ENCODE data around the gene KRT39. TPM values are rescaled to one million over a fixed set of nuclear protein-coding genes. Genes with fewer than 3 reads are reported as not detected.

The KRT39 gene
- total and polyA plus RNA-seq, 2 donors from 2014 or later, result not detected

GRCh38 chr17:40958086-40958953, 8.4 kb downstream of the KRT39 start:
- FAIRE-seq, result no peak
- Histone ChIP-seq H3K27ac (ENCODE audit: low read depth in 2 of 2, low read length in 2 of 2) (no peak overlapping the region), H3K27me3 (ENCODE audit: control insufficient read depth, insufficient read depth, low read length) (no peaks in the 10 kb centered on the region), H3K9me3 (ENCODE audit: control insufficient read depth in 2 of 3, insufficient read depth in 1 of 3, low read length in 3 of 3) (no peaks in the 10 kb centered on the region), H3K4me3 (ENCODE audit: low read length in 3 of 3) (no peak overlapping the region), H3K36me3 (ENCODE audit: control insufficient read depth in 2 of 3, insufficient read depth in 3 of 3, low read length in 3 of 3) (no peaks in the 10 kb centered on the region), H3K4me1 (ENCODE audit: control insufficient read depth in 2 of 3, insufficient read depth in 2 of 3, low read depth in 1 of 3, low read length in 3 of 3) (peaks cover 0 to 6% (median 0%) of the 10 kb centered on the region in 3 donors), H3K9ac (ENCODE audit: low read length in 3 of 3) (no peak overlapping the region)
- DNase-seq, result peak in 1 of 5 donors; percentile 47
- no peak for TF ChIP-seq CTCF (IDR thresholded peaks at IDR 0.05; ENCODE audit: borderline replicate concordance, extremely low read depth, insufficient read depth)
- intact Hi-C loops (cut with DNase I), result no loop called here

DNA sequence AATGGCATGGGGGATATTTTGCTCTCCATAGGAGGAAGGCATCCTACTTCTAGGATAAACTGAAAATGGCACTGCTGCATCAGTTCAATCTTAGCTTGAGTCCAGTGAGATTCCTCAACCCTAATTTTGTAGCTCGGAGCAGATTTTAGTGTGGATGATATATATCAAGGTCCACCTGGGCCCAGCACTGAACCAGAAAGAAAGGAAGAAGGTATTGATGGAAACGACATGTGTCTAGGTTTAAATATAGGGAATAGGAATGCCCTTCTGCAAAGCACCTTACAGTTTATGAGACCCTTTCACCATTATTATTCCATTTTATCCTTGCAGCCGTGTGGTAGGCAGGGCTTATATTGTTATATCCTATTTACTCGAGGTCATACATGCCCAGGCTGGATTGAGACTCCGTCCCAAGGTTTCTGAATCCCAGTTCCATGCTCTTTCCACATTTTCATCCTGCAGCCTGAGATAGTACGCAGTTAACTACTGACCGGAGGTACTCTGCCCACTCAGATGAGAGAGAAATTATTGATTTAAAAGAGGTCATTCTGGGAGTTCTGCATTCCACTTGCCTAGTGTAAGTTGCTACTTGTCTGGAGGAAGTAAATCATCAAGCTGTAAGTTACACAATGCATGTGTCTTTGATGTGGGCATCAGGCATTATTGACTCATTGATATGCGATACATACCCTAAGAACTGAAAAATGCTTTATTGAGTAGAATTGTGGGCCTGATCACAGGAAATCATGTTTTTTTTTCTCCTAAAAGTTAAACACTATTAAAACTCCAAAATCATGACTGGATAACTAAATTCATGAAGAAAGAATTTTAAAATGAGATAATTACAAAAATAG, 10.1 kb downstream of the KRT39 start:
- Histone ChIP-seq H3K4me1 (ENCODE audit: control insufficient read depth in 2 of 3, insufficient read depth in 2 of 3, low read depth in 1 of 3, low read length in 3 of 3) (peaks cover 0 to 6% (median 0%) of the 10 kb centered on the region in 3 donors), H3K9ac (ENCODE audit: low read length in 3 of 3) (no peak overlapping the region), H3K36me3 (ENCODE audit: control insufficient read depth in 2 of 3, insufficient read depth in 3 of 3, low read length in 3 of 3) (no peaks in the 10 kb centered on the region), H3K27ac (ENCODE audit: low read depth in 2 of 2, low read length in 2 of 2) (no peak overlapping the region), H3K27me3 (ENCODE audit: control insufficient read depth, insufficient read depth, low read length) (no peaks in the 10 kb centered on the region), H3K9me3 (ENCODE audit: control insufficient read depth in 2 of 3, insufficient read depth in 1 of 3, low read length in 3 of 3) (no peaks in the 10 kb centered on the region), H3K4me3 (ENCODE audit: low read length in 3 of 3) (no peak overlapping the region)
- intact Hi-C loops (cut with DNase I), result no loop called here
- TF ChIP-seq CTCF (IDR thresholded peaks at IDR 0.05; ENCODE audit: borderline replicate concordance, extremely low read depth, insufficient read depth), result no peak
- FAIRE-seq (no peak), DNase-seq (peak in 3 of 5 donors; percentile 17 to 75 (median 72))

DNA sequence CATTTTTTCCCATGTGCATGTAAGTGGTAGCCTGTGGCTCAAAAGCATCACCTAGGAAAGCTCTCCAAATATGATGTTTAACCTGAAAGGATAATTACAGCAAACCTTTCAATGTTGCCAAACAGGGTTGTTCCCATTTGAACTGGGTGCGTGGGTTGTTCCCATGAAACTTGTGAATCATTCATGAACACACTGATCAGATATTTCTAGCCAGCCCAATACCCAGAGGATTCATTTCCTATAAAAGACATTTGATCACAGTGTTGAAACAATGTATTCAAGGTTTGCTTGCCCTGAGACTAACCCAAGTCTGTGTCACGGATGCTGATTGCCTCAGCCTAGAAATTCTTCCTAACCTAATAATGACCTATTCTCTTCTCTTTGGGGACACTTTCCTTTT, 12.9 kb downstream of the KRT39 start:
- H3K9ac ChIP-seq (ENCODE audit: low read length in 3 of 3), result no peak overlapping the region
- H3K9me3 ChIP-seq (ENCODE audit: control insufficient read depth in 2 of 3, insufficient read depth in 1 of 3, low read length in 3 of 3), result no peaks in the 10 kb centered on the region
- no peak for TF ChIP-seq CTCF (IDR thresholded peaks at IDR 0.05; ENCODE audit: borderline replicate concordance, extremely low read depth, insufficient read depth)
- H3K27ac ChIP-seq (ENCODE audit: low read depth in 2 of 2, low read length in 2 of 2), result no peak overlapping the region
- no peak overlapping the region for H3K4me3 ChIP-seq (ENCODE audit: low read length in 3 of 3)
- DNase-seq, result no peak
- intact Hi-C loops (cut with DNase I), result no loop called here
- H3K27me3 ChIP-seq (ENCODE audit: control insufficient read depth, insufficient read depth, low read length), result no peaks in the 10 kb centered on the region
- no peak for FAIRE-seq
- H3K4me1 ChIP-seq (ENCODE audit: control insufficient read depth in 2 of 3, insufficient read depth in 2 of 3, low read depth in 1 of 3, low read length in 3 of 3), result peaks cover 0 to 6% (median 0%) of the 10 kb centered on the region in 3 donors
- no peaks in the 10 kb centered on the region for H3K36me3 ChIP-seq (ENCODE audit: control insufficient read depth in 2 of 3, insufficient read depth in 3 of 3, low read length in 3 of 3)
